Neuronal stem cell (in vitro differentiated cells): ENCODE measurements around the gene RNF149.

Experiments used
- DNase-seq: peaks from one replicate; pipeline ENCODE4 v3.0.0-alpha.2; 2013; ENCODE audit warnings: low spot score
- H2AFZ ChIP-seq: one replicate; pipeline ENCODE4 v1.6.1; 2013; ENCODE audit warnings: mild to moderate bottlenecking, low read length, inconsistent platforms
- H2AK5ac ChIP-seq: 2 replicates; pipeline ENCODE4 v1.6.1; 2013; ENCODE audit warnings: low read depth, mild to moderate bottlenecking, inconsistent platforms, low read length, moderate library complexity, mixed read lengths
- H2BK120ac ChIP-seq: 2 replicates; pipeline ENCODE4 v1.6.1; 2013; ENCODE audit warnings: low read depth, mild to moderate bottlenecking, inconsistent platforms, low read length, moderate library complexity, mixed read lengths
- H2BK12ac ChIP-seq: one replicate; pipeline ENCODE4 v1.6.1; 2013; ENCODE audit warnings: low read length, inconsistent platforms
- H2BK15ac ChIP-seq: 2 replicates; pipeline ENCODE4 v1.6.1; 2013; ENCODE audit warnings: mild to moderate bottlenecking, low read length, inconsistent platforms, mixed read lengths
- H2BK5ac ChIP-seq: one replicate; pipeline ENCODE4 v1.6.1; 2013; ENCODE audit warnings: inconsistent platforms, mild to moderate bottlenecking, low read length, moderate library complexity
- H3K14ac ChIP-seq: one replicate; pipeline ENCODE4 v1.6.1; 2013; ENCODE audit warnings: low read length, inconsistent platforms
- H3K18ac ChIP-seq: 2 replicates; pipeline ENCODE4 v1.6.1; 2013; ENCODE audit warnings: low read length, inconsistent platforms
- H3K23ac ChIP-seq: 2 replicates; pipeline ENCODE4 v1.6.1; 2013; ENCODE audit warnings: low read depth, mild to moderate bottlenecking, mixed read lengths, low read length, inconsistent platforms; ENCODE audit not compliant: poor library complexity
- H3K27ac ChIP-seq: replicated peaks from 3 replicates; pipeline ENCODE4 v1.5.1; 2013; ENCODE audit warnings: low read length, inconsistent platforms
- H3K27me3 ChIP-seq, 3 experiments: 2 replicates each; pipeline ENCODE4 v1.6.1; 2013; ENCODE audit warnings: low read length in 3 of 3, mild to moderate bottlenecking in 2 of 3, inconsistent platforms in 1 of 3, low read depth in 1 of 3, mixed read lengths in 1 of 3, moderate library complexity in 1 of 3; ENCODE audit not compliant: control insufficient read depth in 3 of 3, insufficient read depth in 3 of 3
- H3K36me3 ChIP-seq, 2 donors: replicated peaks in 1 of 2; 2 replicates each; pipeline ENCODE4 v1.6.1; 2013; ENCODE audit warnings: low read length in 2 of 2; ENCODE audit not compliant: control insufficient read depth in 2 of 2, insufficient read depth in 2 of 2
- H3K4ac ChIP-seq: 2 replicates; pipeline ENCODE4 v1.6.1; 2013; ENCODE audit warnings: inconsistent platforms, mild to moderate bottlenecking, low read length, moderate library complexity
- H3K4me1 ChIP-seq, 2 donors: 1 replicate in 1 of 2; 2 replicates in 1 of 2; pipeline ENCODE4 v1.6.1; 2013; ENCODE audit warnings: low read length in 2 of 2, low read depth in 1 of 2; ENCODE audit not compliant: control insufficient read depth in 2 of 2, insufficient read depth in 1 of 2
- H3K4me2 ChIP-seq: one replicate; pipeline ENCODE4 v1.6.1; 2013; ENCODE audit warnings: mild to moderate bottlenecking, low read length, inconsistent platforms; ENCODE audit not compliant: insufficient read depth, poor library complexity, severe bottlenecking
- H3K4me3 ChIP-seq, 2 donors: 2 replicates each; pipeline ENCODE4 v1.5.1; 2013; ENCODE audit warnings: low read length in 2 of 2, mild to moderate bottlenecking in 2 of 2, inconsistent platforms in 1 of 2, moderate library complexity in 1 of 2
- H3K79me1 ChIP-seq: one replicate; pipeline ENCODE4 v1.6.1; 2013; ENCODE audit warnings: low read depth, mild to moderate bottlenecking, inconsistent platforms, low read length, moderate library complexity
- H3K9ac ChIP-seq: one replicate; pipeline ENCODE4 v1.6.1; 2013; ENCODE audit warnings: mild to moderate bottlenecking, low read depth, low read length, inconsistent platforms; ENCODE audit not compliant: poor library complexity
- H3K9me3 ChIP-seq, 2 donors: replicated peaks in 1 of 2; 2 replicates each; pipeline versions ENCODE3 to v1.6.1; 2013; ENCODE audit warnings: low read length in 2 of 2, mild to moderate bottlenecking in 2 of 2, inconsistent platforms in 1 of 2, low read depth in 1 of 2, mixed read lengths in 1 of 2, moderate library complexity in 1 of 2; ENCODE audit not compliant: control insufficient read depth in 2 of 2, insufficient read depth in 1 of 2
- H4K8ac ChIP-seq: one replicate; pipeline ENCODE4 v1.6.1; 2013; ENCODE audit warnings: low read depth, mild to moderate bottlenecking, inconsistent platforms, low read length, moderate library complexity
- H4K91ac ChIP-seq: one replicate; pipeline ENCODE4 v1.6.1; 2013; ENCODE audit warnings: low read length, low read depth, mild to moderate bottlenecking, inconsistent platforms; ENCODE audit not compliant: poor library complexity
- WGBS, 2 donors: extraction: QIAGEN DNeasy Blood & Tissue Kit; methylation state at CpG; one replicate each; pipeline ENCODE4 v1.1.7; 2013; ENCODE audit warnings: missing lambda C conversion rate in 2 of 2, mixed read lengths in 1 of 2; ENCODE audit not compliant: insufficient read length in 2 of 2, insufficient replicate concordance in 1 of 2; ENCODE audit errors: extremely low coverage in 2 of 2; 5-methylcytosine and 5-hydroxymethylcytosine counted together

RNF149 gene

GRCh38 chr2:101339266-101339880 is 30.9 kb upstream of the RNF149 start:
- Histone ChIP-seq H3K9ac (no peak overlapping the region), H3K27ac (no peak overlapping the region), H2BK5ac (no peak overlapping the region), H2AK5ac (no peak overlapping the region), H3K23ac (no peak overlapping the region), H3K14ac (no peak overlapping the region), H4K8ac (no peak overlapping the region), H3K4me2 (no peak overlapping the region), H2AFZ (no peak overlapping the region), H3K4me1 (peaks cover 0 to 1% of the 10 kb centered on the region in 2 donors), H3K4ac (no peak overlapping the region), H3K4me3 (no peak overlapping the region), H3K27me3 (no peaks in the 10 kb centered on the region), H3K9me3 (no peaks in the 10 kb centered on the region), H2BK120ac (no peak overlapping the region), H2BK15ac (no peak overlapping the region), H4K91ac (no peak overlapping the region), H3K36me3 (no peaks in the 10 kb centered on the region), H3K18ac (no peak overlapping the region), H2BK12ac (no peak overlapping the region), H3K79me1 (no peaks in the 10 kb centered on the region)
- DNase-seq: no peak
- WGBS, 2 donors: no CpG with 5 or more reads among the region's 4 CpGs

DNA sequence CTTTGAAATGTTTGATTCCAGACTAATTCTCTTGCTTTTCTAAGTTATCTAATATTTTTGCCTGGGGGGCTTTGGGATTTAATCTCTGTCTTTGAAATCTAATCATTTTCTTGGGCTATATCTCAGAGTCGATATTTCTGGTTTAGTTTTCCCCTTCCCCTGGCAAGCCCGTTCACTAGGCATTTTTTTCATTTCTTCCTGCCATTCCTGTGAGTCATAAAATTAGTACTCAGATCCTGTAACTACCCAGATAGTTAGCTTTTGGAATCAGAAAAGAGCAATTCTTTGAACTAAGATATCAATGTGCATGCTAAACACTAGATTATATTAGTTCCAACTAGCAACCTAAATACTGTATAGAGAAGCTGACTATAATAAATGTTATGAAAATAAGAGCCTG is 29.4 kb upstream of the RNF149 start:
- no peak overlapping the region for H2BK120ac ChIP-seq
- H3K36me3 ChIP-seq: no peaks in the 10 kb centered on the region
- no peak overlapping the region for H4K8ac ChIP-seq
- H3K4me3 ChIP-seq: no peak overlapping the region
- no peak for DNase-seq
- no peak overlapping the region for H3K4ac ChIP-seq
- H3K9ac ChIP-seq: no peak overlapping the region
- H2AK5ac ChIP-seq: no peak overlapping the region
- no peak overlapping the region for H2BK12ac ChIP-seq
- H4K91ac ChIP-seq: no peak overlapping the region
- H3K18ac ChIP-seq: no peak overlapping the region
- no peaks in the 10 kb centered on the region for H3K79me1 ChIP-seq
- H3K14ac ChIP-seq: no peak overlapping the region
- H2BK5ac ChIP-seq: no peak overlapping the region
- H3K23ac ChIP-seq: no peak overlapping the region
- H2AFZ ChIP-seq: no peak overlapping the region
- H3K27me3 ChIP-seq: no peaks in the 10 kb centered on the region
- no peaks in the 10 kb centered on the region for H3K9me3 ChIP-seq
- no peak overlapping the region for H2BK15ac ChIP-seq
- WGBS, 2 donors: no CpG with 5 or more reads among the region's 2 CpGs
- no peak overlapping the region for H3K4me2 ChIP-seq
- H3K27ac ChIP-seq: no peak overlapping the region
- peaks cover 0 to 1% of the 10 kb centered on the region in 2 donors for H3K4me1 ChIP-seq

- Histone ChIP-seq H3K9ac (no peak overlapping the region), H2BK120ac (no peak overlapping the region), H3K27ac (no peak overlapping the region), H4K8ac (no peak overlapping the region), H3K27me3 (no peaks in the 10 kb centered on the region), H3K18ac (no peak overlapping the region), H2BK15ac (no peak overlapping the region), H2AK5ac (no peak overlapping the region), H4K91ac (no peak overlapping the region), H3K4me1 (peaks cover 3 to 4% of the 10 kb centered on the region in 2 donors), H2AFZ (no peak overlapping the region), H3K36me3 (no peaks in the 10 kb centered on the region), H3K79me1 (no peaks in the 10 kb centered on the region), H3K9me3 (no peaks in the 10 kb centered on the region), H2BK12ac (no peak overlapping the region), H3K4ac (no peak overlapping the region), H3K4me3 (no peak overlapping the region), H3K23ac (no peak overlapping the region), H3K4me2 (no peak overlapping the region), H2BK5ac (no peak overlapping the region), H3K14ac (no peak overlapping the region)
- DNase-seq: no peak
- WGBS, 2 donors: no CpG with 5 or more reads among the region's 5 CpGs
Observed at GRCh38 chr2:101332885-101333766, 24.6 kb upstream of the RNF149 start.

DNA sequence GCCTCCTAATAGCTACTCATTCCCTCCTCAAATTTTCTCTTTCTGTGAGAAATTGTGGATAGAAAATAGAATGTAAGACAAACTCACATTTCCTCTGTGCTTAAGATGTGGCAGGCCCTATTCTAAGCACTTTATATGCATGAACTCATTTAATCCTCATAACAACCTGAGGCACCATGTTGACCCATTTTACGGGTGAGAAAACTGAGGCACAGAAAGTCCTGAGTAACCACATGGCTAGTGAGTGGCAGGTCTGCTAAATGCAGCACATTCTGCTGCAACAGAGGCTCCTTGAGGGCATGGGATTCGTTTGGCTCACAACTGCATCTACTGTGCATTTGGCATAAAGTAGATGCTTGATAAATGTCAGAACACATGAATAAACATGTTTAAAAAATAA is 22.7 kb upstream of the RNF149 start:
- Histone ChIP-seq H3K18ac (no peak overlapping the region), H4K91ac (no peak overlapping the region), H3K4me1 (peaks cover 3 to 10% of the 10 kb centered on the region in 2 donors), H2BK12ac (no peak overlapping the region), H3K79me1 (no peaks in the 10 kb centered on the region), H2AK5ac (no peak overlapping the region), H3K27ac (no peak overlapping the region), H3K4ac (no peak overlapping the region), H3K14ac (no peak overlapping the region), H2BK15ac (no peak overlapping the region), H3K9me3 (no peaks in the 10 kb centered on the region), H3K27me3 (no peaks in the 10 kb centered on the region), H2BK5ac (no peak overlapping the region), H2BK120ac (no peak overlapping the region), H3K4me3 (no peak overlapping the region), H3K23ac (no peak overlapping the region), H4K8ac (no peak overlapping the region), H3K36me3 (no peaks in the 10 kb centered on the region), H3K9ac (no peak overlapping the region), H2AFZ (no peak overlapping the region), H3K4me2 (no peak overlapping the region)
- WGBS, 2 donors: no CpG with 5 or more reads among the region's 2 CpGs
- DNase-seq: no peak
